H1 (cell line): Measurements from ENCODE around the gene ABI1. TPM values are rescaled to one million over a fixed set of nuclear protein-coding genes. Genes with fewer than 3 reads are reported as not detected.

ENCODE experiments used
- ASH2L ChIP-seq: fragments of 200-600, 300-600 bp; sonication (generic); IDR thresholded peaks from one replicate; pipeline ENCODE4 v1.7.1; 2017; ENCODE audit warnings: low read length
- CHD1 ChIP-seq: IDR thresholded peaks from 2 replicates; pipeline ENCODE4 v1.6.1; 2012; ENCODE audit warnings: low read depth, low read length, improper control_type of control experiment
- FOSL1 ChIP-seq: IDR thresholded peaks from 2 replicates; pipeline ENCODE4 v1.6.1; 2011; ENCODE audit warnings: mild to moderate bottlenecking, low read depth, low read length, moderate library complexity; ENCODE audit not compliant: insufficient read depth
- GTF2F1 ChIP-seq: IDR thresholded peaks from 2 replicates; pipeline ENCODE4 v1.6.1; 2012; ENCODE audit warnings: low read depth, low read length, improper control_type of control experiment, borderline replicate concordance
- PHF8 ChIP-seq: fragments of 200-600 bp; sonication (generic); conservative IDR thresholded peaks from 2 replicates; pipeline ENCODE4 v1.7.1; 2012; ENCODE audit warnings: low read depth, mild to moderate bottlenecking, inconsistent platforms, low read length, moderate library complexity
- RFX5 ChIP-seq: IDR thresholded peaks from 2 replicates; pipeline ENCODE4 v1.6.1; 2011; ENCODE audit warnings: low read depth, low read length, improper control_type of control experiment, borderline replicate concordance
- RXRA ChIP-seq: IDR thresholded peaks from 2 replicates; pipeline ENCODE4 v1.6.1; 2011; ENCODE audit warnings: low read depth, mild to moderate bottlenecking, low read length, moderate library complexity; ENCODE audit not compliant: insufficient read depth
- SIRT6 ChIP-seq: IDR thresholded peaks from one replicate; pipeline ENCODE4 v1.7.1; 2012; ENCODE audit warnings: low read length, inconsistent platforms
- TAF7 ChIP-seq: optimal IDR thresholded peaks from 2 replicates; pipeline ENCODE3; 2011; ENCODE audit warnings: low read depth, mild to moderate bottlenecking, inconsistent platforms, low read length, moderate library complexity, borderline replicate concordance
- polyA plus RNA-seq, 7 experiments: library from polyadenylated mRNA; depleted of rRNA in 3 of 7; stranded (reverse) in 5 of 7; unstranded in 2 of 7; fragments of >200 nt in 5 of 7; fragments of 200-250 nt in 2 of 7; gene quantifications; 1 replicate in 5 of 7; 2 replicates in 1 of 7; 4 replicates in 1 of 7; pipeline versions ENCODE4 v1.2.1 to v1.2.3, GENCODE V29; 2011 to 2013; ENCODE audit warnings: missing spikeins in 2 of 7, mixed read lengths in 2 of 7
- total RNA-seq: library from RNA; stranded (reverse); fragmentation: NEBNext Ultra II Directional; extraction: Animal tissue kit (Norgen Biotek cat#: 25700); gene quantifications from 2 replicates; pipeline ENCODE4 v1.2.1, GENCODE V29; 2021

Gene ABI1
- total and polyA plus RNA-seq, 2 of the 8 experiments (the other 6 are each of a cell fraction or from before 2014, with no cell fraction given): 35.4 to 37.0 TPM

- TF ChIP-seq RXRA (no peak), PHF8 (peak; percentile 81), RFX5 (no peak), SIRT6 (no peak), FOSL1 (no peak), TAF7 (peak; percentile 24), ASH2L (peak; percentile 75), CHD1 (no peak), GTF2F1 (no peak)
Measured at GRCh38 chr10:26860443-26861204, at the start of gene ABI1 (continued).
